C4-2B (cell line): ENCODE results near the gene GCLC.

Experiments used
- H3K27ac ChIP-seq: fragments of 450-650 bp; 2 replicates; pipeline ENCODE4 v1.5.1; 2017
- ZFX ChIP-seq: fragments of 450-650 bp; IDR thresholded peaks from 2 replicates; pipeline ENCODE4 v1.6.1; 2017
- TF ChIP-seq, protein P1 (sequence below): fragments of 450-650 bp; conservative IDR thresholded peaks from 2 replicates; pipeline ENCODE4 v1.5.1; 2017; ENCODE audit warnings: mild to moderate bottlenecking

GCLC gene

DNA sequence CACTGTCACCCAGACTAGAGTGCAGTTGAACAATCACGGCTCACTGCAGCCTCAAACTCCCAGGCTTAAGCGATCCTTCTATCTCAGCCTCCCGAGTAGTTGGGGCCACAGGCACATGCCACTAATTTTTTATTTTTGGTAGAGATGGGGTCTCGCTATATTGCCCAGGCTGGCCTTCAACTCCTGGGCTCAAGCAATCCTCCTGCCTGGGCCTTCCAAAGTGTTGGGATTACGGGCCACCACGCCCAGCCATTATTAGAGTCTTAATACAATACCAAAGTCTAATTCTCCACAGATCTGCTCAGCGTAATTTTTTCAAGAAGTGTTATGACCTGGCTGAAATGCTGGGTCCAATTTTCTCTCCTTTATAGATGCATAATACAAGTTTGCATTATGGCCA lies 3.0 kb downstream of the GCLC start:
- no peak overlapping the region for H3K27ac ChIP-seq
- no peak for TF ChIP-seq ZFX
- TF ChIP-seq, protein P1, sequence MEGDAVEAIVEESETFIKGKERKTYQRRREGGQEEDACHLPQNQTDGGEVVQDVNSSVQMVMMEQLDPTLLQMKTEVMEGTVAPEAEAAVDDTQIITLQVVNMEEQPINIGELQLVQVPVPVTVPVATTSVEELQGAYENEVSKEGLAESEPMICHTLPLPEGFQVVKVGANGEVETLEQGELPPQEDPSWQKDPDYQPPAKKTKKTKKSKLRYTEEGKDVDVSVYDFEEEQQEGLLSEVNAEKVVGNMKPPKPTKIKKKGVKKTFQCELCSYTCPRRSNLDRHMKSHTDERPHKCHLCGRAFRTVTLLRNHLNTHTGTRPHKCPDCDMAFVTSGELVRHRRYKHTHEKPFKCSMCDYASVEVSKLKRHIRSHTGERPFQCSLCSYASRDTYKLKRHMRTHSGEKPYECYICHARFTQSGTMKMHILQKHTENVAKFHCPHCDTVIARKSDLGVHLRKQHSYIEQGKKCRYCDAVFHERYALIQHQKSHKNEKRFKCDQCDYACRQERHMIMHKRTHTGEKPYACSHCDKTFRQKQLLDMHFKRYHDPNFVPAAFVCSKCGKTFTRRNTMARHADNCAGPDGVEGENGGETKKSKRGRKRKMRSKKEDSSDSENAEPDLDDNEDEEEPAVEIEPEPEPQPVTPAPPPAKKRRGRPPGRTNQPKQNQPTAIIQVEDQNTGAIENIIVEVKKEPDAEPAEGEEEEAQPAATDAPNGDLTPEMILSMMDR: no peak

DNA sequence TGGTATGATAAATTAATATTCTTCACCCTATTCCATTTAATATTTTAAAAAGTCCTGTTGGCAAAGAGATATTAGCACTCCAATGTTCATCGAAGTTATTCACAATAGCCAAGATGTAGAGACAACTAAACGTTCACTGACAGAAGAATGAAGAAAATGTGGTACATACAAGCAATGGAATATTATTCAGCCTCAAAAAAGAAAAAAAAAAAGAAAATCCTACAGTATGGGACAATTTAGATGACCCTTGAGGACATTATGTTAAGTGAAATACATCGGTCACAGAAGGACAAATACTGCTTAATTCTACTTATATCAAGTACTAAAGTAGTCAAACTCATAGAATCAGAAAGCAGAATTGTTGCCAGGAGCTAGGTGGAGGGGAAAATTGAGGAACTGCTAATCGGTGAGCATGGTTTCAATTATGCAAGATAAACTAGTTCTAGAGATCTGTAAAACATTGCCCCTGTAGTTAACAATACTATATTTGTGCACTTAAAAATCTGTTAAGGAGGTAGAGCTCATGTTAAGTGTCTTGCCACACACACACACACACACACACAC lies 4.7 kb downstream of the GCLC start:
- TF ChIP-seq ZFX: no peak
- TF ChIP-seq, protein P1: no peak
- H3K27ac ChIP-seq: no peak overlapping the region

DNA sequence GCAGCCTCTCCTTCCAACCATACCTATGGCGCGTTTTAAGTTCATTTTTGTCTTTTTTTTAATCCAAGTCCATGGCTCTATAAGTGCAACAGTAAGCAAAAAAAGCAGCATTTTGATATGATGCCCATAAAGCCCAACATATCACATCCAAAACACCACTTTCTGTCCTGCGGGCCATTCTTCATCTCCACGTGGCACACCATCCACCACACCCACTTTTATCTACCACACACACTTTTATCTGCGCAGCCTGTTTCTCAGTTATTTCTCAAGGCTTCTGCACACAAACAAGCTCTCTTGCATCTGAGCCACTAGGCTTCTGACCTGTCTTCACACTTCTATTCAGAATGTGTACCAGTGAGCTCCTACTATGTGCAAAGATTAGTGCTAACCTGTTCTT lies 5.3 kb downstream of the GCLC start:
- TF ChIP-seq, protein P1: no peak
- TF ChIP-seq ZFX: no peak
- H3K27ac ChIP-seq: no peak overlapping the region

DNA sequence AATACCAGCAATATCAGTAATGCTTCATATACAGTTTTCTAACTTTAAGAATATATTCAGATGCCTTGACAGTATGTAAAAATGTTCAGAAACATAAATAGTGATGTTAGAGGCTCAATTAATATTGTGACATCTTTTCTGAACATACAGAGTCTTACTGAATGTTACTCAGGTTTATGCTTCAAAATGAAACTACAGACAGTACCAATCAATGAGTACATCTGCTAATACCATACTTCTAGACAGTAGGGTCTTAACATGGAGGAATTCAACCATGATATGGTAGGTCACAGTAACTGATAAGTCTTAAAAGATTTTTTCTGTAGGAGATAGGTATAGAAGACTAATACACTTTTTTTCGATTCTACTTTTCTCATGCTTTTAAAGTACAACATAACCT lies 8.3 kb downstream of the GCLC start:
- TF ChIP-seq, protein P1: no peak
- no peak for TF ChIP-seq ZFX
- H3K27ac ChIP-seq: no peak overlapping the region

DNA sequence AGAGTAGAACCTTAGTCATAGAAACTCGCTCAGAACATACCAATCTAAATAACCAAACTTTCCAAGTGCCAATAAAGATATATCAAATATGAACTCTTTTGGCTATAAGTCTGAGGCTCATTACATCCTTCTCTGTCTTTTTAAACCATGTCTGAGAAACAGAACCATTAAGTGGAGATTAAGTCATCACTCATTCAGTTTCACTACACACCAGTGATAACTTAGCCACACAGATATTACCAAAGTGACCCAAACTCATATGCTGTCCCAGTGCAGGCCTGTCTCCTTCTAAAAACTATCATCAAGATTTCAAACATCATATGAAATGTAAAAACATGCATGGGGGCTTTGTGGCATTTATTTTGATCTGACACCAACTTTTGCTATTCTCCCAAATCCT lies 12.0 kb downstream of the GCLC start:
- no peak overlapping the region for H3K27ac ChIP-seq
- no peak for TF ChIP-seq ZFX
- TF ChIP-seq, protein P1: no peak

DNA sequence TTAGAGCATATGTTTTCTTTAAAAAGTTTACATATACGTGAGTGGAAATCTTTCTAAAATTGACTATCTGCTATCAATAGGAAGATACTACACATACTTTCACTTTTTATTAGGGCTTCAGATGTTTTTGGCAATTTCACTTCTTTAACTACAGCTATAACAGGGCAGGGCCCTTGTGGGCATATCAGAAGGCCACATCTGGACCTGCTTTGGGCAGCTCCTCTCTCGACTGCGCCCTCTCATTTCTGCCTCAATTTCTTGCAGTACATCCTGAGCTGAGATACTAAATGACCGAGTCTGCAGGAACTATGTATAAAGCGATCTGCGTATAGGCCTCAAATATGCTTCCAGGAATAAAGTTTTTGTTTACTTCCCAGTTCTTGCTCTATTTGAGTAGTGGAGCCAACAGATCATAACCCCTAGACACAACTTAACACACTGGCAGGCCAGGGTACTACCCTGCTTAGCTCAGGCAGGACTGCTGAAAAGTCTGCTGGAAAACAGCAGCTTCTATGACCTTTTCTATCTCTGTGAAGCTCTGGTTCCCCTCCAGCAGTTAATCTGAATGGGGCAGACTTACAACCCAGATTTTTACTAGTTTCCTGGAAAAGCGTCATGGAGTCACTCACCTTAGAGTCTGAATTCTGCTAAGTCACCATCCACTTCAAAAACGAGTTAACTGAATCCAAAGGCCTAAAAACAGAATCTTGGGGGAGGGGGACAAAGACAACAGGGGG lies 12.7 kb downstream of the GCLC start:
- no peak overlapping the region for H3K27ac ChIP-seq
- no peak for TF ChIP-seq ZFX
- TF ChIP-seq, protein P1: no peak

DNA sequence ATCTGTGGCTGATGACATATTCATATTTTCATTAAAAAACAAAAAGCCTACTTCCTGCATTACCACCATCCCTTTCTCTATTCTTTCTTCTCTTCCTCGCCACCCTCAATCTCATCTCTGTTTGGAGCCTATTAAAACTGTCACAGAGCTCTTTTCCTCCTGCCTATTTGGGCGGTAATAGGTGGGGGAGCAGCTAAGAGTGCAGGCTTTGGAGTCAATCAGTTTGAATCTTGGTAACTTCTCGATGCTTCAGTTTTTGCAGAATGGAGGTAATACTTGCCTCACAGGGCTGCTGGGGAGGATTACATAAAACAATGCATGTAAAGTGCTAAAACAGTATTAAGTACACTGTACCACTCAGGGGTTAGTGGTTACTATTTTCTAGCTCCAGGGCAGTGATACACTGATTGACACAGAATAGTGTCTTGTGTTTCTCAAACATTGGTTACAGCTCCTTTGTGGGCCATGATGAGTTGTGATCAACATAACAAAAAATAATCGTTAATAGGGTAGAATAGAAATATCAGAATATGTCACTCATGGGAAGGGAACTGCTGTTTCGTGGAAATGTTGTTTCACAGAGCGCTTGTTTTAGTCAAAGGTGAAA lies 14.0 kb downstream of the GCLC start:
- TF ChIP-seq ZFX: no peak
- TF ChIP-seq, protein P1: no peak
- no peak overlapping the region for H3K27ac ChIP-seq
